Sigmoid colon (tissue), 3 donors: Measurements from ENCODE around the gene POGLUT2.

Experiments
- POLR2A ChIP-seq, 2 donors: fragments of 450-650 bp; IDR thresholded peaks; one replicate each; pipeline ENCODE4 v1.6.1; 2016; ENCODE audit warnings: antibody characterized with exemption in 2 of 2, mild to moderate bottlenecking in 2 of 2, moderate library complexity in 2 of 2
- TF ChIP-seq, protein P1 (sequence below), 4 experiments: fragments of 450-650 bp in 3 of 4; fragments of 200-600 bp in 1 of 4; IDR thresholded peaks; one replicate each; pipeline ENCODE4 v1.5.1; 2016 to 2019; ENCODE audit warnings: antibody characterized with exemption in 4 of 4, mild to moderate bottlenecking in 3 of 4, moderate library complexity in 2 of 4

GRCh38 chr13:102798581-102799425, at the start of gene POGLUT2, which contains the start of gene BIVM:
- no peak for TF ChIP-seq POLR2A (IDR thresholded peaks at IDR 0.05)
- TF ChIP-seq, protein P1, sequence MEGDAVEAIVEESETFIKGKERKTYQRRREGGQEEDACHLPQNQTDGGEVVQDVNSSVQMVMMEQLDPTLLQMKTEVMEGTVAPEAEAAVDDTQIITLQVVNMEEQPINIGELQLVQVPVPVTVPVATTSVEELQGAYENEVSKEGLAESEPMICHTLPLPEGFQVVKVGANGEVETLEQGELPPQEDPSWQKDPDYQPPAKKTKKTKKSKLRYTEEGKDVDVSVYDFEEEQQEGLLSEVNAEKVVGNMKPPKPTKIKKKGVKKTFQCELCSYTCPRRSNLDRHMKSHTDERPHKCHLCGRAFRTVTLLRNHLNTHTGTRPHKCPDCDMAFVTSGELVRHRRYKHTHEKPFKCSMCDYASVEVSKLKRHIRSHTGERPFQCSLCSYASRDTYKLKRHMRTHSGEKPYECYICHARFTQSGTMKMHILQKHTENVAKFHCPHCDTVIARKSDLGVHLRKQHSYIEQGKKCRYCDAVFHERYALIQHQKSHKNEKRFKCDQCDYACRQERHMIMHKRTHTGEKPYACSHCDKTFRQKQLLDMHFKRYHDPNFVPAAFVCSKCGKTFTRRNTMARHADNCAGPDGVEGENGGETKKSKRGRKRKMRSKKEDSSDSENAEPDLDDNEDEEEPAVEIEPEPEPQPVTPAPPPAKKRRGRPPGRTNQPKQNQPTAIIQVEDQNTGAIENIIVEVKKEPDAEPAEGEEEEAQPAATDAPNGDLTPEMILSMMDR (IDR thresholded peaks at IDR 0.05) = no peak
